GM10847 (cell line): ENCODE measurements around the gene ZRANB1.

ENCODE experiments used
- POLR2A ChIP-seq: IDR thresholded peaks from 2 replicates; pipeline ENCODE4 v1.6.1; 2011; ENCODE audit not compliant: insufficient read length; ENCODE audit errors: extremely low read depth

ZRANB1 gene

DNA sequence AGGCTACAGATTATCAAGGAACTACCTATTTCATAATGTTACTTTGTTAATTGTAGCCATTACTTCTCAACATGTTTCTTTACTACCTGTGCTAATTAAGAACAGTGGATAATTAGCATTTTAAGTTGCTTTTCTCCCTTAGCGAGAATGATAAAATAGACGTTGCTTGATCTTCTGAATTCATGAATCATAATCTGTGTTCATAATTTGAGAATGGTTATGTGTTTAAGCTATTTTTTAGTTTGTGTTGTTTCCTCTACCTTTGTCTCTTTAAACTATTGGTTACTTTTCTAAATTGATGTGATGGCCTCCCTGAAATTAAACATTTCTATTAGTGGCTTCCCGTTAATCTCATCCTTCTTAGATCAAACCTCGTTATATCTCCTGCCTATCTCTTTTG lies at the start of gene ZRANB1:
Gene ZRANB1 (plus strand): TSS at position 301 of the 400 bp plus-strand sequence. CDS start 371 bp downstream, outside the sequence.
- TF ChIP-seq POLR2A = no peak

DNA sequence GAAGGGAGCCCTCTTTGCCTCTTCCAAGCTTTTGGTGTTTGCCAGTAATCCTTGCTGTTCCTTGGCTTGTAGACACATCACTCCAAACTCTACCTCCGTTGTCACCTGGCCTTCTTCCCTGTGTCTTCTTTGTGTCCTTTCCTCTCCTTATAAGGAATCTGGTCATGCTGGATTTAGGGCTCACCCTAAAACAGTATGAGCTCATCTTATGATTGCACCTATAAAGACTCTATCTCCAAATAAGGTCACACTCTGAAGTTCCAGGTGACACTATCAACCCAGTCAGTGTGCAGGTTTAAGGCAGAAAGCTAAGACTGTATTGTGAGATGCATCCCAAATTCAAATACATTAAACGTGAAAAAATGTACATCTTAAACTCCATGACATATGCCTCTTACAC lies 49.0 kb upstream of the ZRANB1 start:
- TF ChIP-seq POLR2A = no peak

DNA sequence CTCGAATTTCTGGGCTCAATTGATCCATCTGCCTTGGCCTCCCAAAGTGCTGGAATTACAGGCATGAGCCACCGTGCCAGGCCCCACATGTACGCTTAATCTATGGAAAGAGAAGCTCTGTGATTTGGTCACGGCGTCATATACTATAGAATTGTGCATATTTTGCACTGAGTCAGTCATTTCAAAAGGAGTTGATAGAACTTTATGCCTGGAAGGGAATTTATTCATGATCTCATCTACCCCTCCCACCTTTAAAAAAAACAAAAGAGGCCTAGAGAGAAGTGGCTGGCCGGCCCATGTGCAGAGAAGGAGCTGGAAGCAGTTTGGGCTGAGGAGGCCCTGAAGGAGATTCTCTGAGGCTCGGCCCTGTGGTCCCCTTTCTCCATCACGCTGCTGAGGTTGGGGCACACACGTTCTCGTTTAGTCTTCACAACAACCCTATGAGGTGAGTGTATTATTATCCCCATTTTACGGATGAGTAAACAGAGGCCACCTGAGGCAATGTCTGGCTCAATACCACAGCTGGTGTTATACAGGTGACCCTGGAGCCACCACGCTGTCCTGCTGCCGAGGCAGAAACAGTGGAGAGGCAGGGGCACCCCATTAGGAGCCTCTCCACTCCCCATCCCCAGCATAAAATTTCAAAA lies 47.2 kb upstream of the ZRANB1 start:
- TF ChIP-seq POLR2A = no peak

DNA sequence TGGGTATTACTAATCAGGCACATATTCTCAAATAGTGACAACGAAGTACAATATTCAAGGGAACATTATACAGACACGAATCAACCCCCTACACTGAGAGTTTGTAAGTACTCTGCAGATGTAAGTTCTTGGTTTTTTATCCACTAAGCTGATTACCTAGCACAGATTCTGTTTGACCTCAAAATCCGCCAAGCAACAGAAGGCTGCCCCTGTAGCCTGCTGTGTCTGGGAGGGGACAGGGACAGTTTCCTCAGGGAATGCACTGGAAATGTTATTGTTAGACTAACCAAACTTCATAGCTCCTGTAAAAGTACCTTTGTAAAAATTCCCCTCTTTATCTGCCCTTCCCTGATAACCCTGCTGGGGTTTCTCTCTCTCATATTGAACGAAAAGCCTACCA lies 45.2 kb upstream of the ZRANB1 start:
- no peak for TF ChIP-seq POLR2A

DNA sequence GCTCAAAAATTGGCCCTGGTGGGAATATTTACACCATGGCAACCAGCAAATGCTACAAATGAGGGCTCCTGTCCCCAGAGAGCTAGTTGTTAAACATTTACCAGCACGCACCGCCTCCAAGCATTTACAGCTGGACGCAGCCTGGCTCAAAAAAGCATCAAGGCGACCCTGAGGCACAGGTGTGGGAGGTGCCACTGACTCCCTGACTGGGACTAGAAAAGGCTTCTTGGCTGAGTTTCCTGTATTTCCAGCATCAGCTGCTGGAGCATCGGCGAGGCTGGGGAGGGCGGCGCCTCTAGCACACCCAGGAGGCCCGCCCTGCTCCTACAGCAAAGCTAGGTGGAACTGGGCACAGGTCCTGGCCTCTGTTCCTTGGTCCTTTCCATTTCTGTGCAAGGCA lies 43.5 kb upstream of the ZRANB1 start:
- TF ChIP-seq POLR2A = no peak

DNA sequence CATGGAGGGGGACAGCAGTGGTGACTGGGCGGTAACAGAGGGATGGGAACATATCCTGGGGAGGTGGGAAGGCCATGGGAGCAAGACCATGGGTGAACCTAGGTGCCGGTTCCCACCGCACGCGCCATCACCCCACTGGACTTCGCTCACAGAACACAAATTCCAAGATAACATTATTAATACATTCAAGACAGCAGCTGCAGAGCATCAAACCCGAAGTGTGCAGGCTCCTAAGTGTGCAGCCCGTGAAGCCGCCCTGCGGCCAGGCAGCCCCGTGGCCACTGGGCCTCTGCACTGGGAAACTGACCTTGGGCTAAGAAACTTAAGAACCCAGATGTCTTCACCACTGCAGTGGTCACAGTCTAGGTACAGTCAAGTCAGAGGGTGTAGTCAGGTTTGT lies 42.8 kb upstream of the ZRANB1 start:
- no peak for TF ChIP-seq POLR2A

DNA sequence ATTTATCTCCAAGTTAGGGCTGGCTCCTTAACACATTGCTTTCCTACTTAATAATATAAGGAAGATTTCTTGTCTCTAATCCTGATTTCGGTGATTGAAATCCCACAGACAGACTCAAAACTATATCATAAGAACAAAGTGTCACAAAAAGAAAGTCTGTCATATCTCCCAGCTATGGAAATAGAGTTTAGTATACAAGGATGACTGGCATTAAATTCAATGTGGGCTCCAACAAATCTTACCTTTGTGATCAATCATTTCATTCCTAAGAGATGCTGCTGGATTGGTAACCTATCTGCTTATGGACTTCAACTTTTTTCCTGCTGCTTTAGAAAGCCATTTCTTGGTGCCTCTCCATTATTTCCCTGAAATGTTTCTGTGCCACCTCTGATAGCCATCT lies 39.5 kb upstream of the ZRANB1 start:
- no peak for TF ChIP-seq POLR2A

DNA sequence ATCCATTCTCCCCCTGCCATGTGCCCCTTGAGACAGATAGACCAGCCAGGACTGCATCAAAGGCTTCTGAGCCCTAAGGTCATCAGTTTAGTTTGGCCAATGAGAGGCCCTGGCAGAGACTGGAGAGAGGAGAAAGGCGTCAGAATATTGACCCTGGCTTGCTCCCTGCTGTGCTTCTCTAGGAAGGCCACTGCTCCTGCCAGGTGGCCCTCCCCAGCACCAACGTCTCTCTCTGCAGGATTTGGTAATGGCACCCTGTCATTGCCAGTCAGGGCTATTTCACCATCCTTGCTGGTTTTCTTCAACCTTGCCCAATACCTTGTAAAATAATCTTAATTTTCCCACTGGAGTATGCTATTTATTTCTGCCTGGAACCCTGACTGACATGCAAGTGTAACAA lies 38.8 kb upstream of the ZRANB1 start:
- no peak for TF ChIP-seq POLR2A

DNA sequence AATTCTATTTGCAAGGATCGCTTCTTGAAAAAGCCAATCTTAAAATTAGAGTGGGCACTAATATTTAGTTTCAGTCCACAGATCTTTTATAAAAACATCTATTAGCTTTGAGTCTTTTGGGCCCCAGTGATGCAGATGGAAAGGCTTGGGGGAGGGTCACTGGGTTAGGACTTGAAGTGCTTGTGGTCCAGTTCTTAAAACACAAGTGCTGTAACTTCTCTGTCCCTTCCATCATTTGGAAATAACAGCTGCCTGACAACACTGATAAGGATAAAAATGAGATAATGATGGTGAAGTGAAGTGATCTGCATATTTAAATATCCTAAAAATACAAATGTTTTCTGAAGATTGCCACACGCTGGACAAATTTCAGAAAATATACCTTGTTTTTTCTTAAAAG lies 37.1 kb upstream of the ZRANB1 start:
- no peak for TF ChIP-seq POLR2A

DNA sequence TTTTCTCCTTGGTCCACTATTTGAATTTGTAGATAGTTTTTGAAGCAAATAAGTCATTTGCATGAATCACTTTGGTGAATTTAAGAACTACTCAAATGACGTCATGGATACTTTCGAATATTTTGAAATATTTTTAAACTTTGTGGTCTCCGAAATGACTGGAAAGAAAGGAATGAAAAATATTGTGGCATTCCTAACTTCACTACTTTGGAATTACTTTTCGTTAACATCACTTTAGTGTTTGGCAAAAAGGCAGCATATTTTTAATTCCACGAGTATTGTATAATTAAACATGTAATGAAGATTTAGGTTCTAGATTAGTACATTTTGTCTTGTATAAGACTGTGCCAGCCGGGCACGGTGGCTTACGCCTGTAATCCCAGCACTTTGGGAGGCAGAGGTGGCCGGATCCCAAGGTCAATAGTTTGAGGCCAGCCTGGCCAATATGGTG lies 35.3 kb upstream of the ZRANB1 start:
- TF ChIP-seq POLR2A = no peak

DNA sequence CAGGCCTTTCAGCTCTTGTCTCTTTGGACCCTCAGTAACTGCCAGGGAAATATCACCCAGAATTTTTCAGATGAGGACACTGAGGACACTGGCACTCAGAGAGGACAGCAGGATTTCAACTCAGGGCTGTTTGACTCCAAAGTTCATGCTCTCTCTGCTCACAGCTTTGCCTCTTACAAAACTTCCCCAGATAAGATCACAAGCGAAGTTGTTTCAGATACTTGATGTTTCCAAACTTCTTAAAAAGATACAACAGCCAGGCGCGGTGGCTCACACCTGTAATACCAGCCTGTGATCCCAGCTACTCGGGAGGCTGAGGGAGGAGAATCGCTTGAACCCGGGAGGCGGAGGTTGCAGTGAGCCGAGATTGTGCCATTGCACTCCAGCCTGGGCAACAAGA lies 32.4 kb upstream of the ZRANB1 start:
- TF ChIP-seq POLR2A = no peak

DNA sequence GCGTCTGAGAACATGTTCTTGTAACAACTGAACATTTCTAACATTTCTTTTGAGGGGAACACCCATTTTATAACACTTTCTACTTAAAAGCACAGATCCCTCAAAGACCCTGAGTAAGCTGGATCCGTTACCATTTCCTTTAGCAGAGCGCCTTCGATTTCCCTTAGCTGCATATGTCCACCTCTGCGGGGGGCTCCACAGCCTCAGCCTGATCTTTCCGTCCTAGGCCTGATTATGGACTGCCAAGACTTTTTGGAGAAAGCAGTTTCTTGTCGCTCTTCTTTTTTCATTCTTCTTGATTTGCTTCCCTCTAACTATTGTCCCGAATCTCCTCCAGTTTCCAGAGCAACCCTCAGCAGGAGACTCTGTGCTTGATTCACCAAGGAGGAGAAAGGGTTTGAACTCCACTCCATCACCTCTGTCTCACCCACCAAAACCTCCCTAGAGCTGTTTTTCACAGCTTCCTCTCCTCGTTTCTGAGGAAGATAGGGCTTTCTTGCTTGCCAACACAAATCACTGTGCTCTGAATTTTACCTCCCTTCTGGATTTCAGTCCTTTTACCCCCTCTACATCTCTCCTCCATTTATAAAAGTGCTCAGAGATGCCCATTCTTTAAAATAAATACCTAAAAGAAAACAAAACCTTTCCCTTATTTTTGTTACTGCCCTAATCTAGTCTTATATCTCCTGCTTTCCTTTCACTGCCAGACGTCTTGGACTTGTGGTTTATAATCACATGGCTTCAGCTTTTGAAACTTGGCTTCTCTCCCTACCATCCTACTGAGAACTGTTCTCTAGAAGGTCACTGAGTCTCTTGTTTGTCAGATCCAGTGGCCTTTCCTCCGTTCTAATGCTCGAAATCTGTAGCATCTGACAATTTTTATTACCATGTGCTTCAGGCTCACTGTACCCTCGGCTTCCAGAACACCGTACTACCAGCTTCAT lies 30.5 kb upstream of the ZRANB1 start:
- no peak for TF ChIP-seq POLR2A

DNA sequence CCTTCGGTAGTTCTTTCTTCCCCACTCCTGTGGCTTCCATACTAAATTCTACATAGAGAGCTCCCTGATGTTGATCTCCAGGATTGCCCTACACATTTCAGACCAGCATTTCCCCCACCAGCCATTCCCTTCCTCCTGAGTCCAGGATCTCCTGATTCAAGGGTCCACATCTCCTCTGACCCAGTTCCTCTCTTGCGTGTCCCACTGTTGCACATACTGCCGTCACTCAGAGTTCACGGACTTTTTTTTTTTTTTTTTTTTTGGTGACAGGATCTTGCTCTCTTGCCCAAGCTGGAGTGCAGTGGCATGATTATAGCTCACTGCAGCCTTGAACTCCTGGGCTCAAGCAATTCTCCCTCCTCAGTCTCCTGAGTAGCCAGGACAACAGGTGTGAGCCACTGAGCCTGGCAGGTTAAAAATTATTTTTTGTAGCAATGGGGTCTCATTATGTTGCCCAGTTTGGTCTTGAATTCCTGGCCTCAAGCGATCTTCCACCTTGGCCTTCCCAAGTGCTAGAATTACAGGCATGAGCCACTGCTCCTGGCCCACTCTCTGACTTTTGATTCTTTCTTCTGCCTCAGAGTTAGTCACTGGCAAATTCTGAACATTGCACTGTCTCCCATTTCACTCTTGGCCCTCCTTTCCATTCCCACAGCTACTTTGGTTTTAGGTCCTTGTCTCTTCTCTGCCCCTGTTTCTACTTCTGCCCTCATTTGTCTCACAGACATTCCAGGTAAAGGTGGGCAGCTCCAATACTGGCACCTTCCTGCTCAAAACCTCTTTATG lies 29.6 kb upstream of the ZRANB1 start:
- no peak for TF ChIP-seq POLR2A

DNA sequence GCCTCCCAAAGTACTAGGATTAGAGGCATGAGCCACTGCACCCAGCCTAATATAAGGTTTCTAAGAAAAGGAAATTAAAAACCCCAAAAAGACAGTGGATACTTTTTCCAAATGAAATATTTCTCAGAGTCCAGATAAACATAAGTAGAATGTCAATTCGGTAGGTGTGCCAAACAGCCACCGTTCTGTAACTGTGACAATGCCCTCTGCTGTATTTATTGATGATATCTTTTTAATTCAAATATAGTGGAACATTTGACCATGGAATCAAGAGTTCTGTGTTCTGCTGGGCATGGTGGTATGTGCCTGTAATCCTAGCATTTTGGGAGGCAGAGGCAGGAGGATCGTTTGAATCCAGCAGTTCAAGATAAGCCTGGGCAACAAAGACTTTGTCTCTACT lies 28.8 kb upstream of the ZRANB1 start:
- TF ChIP-seq POLR2A = no peak

DNA sequence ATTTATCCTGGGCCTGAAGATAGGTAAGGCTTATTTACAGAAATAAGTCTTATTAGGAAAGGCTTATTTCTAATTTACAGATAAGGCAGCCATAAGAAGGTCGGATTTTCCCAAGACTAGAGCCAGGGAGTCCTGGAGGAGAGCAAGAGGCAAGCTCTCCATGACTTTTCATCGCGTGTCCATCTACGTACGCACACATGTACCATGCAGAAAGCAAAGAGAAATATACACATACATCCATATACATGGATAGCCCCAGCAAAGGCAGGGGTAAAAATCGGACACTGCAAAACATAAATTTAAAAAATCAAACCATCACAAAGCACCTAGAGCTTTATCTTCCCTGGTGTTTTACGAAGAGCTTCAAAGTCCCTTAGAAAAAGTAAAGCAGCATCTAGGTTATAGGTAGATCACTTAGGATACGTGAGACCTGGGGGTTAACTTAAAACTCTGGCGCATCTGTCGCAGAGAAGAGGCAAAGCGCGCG lies 25.8 kb upstream of the ZRANB1 start:
- TF ChIP-seq POLR2A = no peak
